Esophagus squamous epithelium (tissue), 4 donors: ENCODE measurements around the gene TRAPPC2.

Experiments
- CTCF ChIP-seq, 6 experiments: fragments of 450-650 bp in 4 of 6; fragments of 200-600 bp in 2 of 6; sonication (generic) in 2 of 6; IDR thresholded peaks; one replicate each; pipeline ENCODE4 v1.5.1; 2016 to 2019; ENCODE audit warnings: antibody characterized with exemption in 6 of 6, mild to moderate bottlenecking in 4 of 6, moderate library complexity in 4 of 6
- POLR2A ChIP-seq, 4 donors: fragments of 450-650 bp; IDR thresholded peaks; one replicate each; pipeline ENCODE4 v1.6.1; 2017; ENCODE audit warnings: antibody characterized with exemption in 4 of 4, mild to moderate bottlenecking in 4 of 4, moderate library complexity in 3 of 4

GRCh38 chrX:13719192-13719856 lies 15.1 kb downstream of the TRAPPC2 start:
- TF ChIP-seq CTCF (IDR thresholded peaks at IDR 0.05) (no peak), POLR2A (IDR thresholded peaks at IDR 0.05) (no peak)
